ENCODE measurements around the gene NAP1L4. TPM values are rescaled to one million over a fixed set of nuclear protein-coding genes. Genes with fewer than 3 reads are reported as not detected.

Gene NAP1L4, protein sequence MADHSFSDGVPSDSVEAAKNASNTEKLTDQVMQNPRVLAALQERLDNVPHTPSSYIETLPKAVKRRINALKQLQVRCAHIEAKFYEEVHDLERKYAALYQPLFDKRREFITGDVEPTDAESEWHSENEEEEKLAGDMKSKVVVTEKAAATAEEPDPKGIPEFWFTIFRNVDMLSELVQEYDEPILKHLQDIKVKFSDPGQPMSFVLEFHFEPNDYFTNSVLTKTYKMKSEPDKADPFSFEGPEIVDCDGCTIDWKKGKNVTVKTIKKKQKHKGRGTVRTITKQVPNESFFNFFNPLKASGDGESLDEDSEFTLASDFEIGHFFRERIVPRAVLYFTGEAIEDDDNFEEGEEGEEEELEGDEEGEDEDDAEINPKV
- total RNA-seq (100 to 1,000 TPM; 147 to 188 (median 159) TPM), polyA plus RNA-seq (132 TPM)
- long read RNA-seq, donor 1, transcript NAP1L4-222 (15 exons, 2,479 nt): major isoform, 238 of 481 reads
- long read RNA-seq, donor 1, transcript NAP1L4-201 (16 exons, 2,511 nt): minor isoform, 94 of 481 reads
- long read RNA-seq, donor 1, partial matches to known transcripts: 21 of 481 reads
- long read RNA-seq, donor 1, other reads (novel, unspliced or antisense): 127 of 481 reads
- long read RNA-seq, donor 2, transcript NAP1L4-201 (16 exons, 2,511 nt): minor isoform, 32 of 211 reads
- long read RNA-seq, donor 2, transcript NAP1L4-222 (15 exons, 2,479 nt): major isoform, 85 of 211 reads
- long read RNA-seq, donor 2, partial matches to known transcripts: 8 of 211 reads
- long read RNA-seq, donor 2, other reads (novel, unspliced or antisense): 85 of 211 reads
- long read RNA-seq, donor 3, transcript NAP1L4-222 (15 exons, 2,479 nt): major isoform, 588 of 1,085 reads
- long read RNA-seq, donor 3, transcript NAP1L4-201 (16 exons, 2,511 nt): minor isoform, 187 of 1,085 reads
- long read RNA-seq, donor 3, partial matches to known transcripts: 62 of 1,085 reads
- long read RNA-seq, donor 3, other reads (novel, unspliced or antisense): 246 of 1,085 reads
- long read RNA-seq, donor 4, transcript NAP1L4-222 (15 exons, 2,479 nt): major isoform, 95 of 220 reads
- long read RNA-seq, donor 4, transcript NAP1L4-201 (16 exons, 2,511 nt): minor isoform, 31 of 220 reads
- long read RNA-seq, donor 4, partial matches to known transcripts: 13 of 220 reads
- long read RNA-seq, donor 4, other reads (novel, unspliced or antisense): 80 of 220 reads

GRCh38 chr11:2992234-2992996, at the start of gene NAP1L4:
NAP1L4 (minus strand) TSS chr11:2992329; CDS start chr11:2979220, 13,109 bp downstream.
- under 1% methylated on average over 77 of the region's 77 CpGs for WGBS
- H3K4me1 ChIP-seq (ENCODE audit: control insufficient read depth, insufficient read depth, low read length): peaks cover 3% of the 10 kb centered on the region
- ATAC-seq (peak; percentile 96 to 97), DNase-seq (peak; percentile 98 to 99 (median 99))
- no peaks in the 10 kb centered on the region for H3K9me3 ChIP-seq (ENCODE audit: control insufficient read depth, low read length)
- H3K27me3 ChIP-seq (ENCODE audit: control insufficient read depth, insufficient read depth): no peaks in the 10 kb centered on the region
- intact Hi-C loops (cut with DNase I): no loop called here
- H3K4me3 ChIP-seq (ENCODE audit: low read length): peak within 1 kb of the TSS; percentile 87
- H3K27ac ChIP-seq (ENCODE audit: low read length): peak within 1 kb of the TSS; percentile 88

- no peaks in the 10 kb centered on the region for H3K27me3 ChIP-seq (ENCODE audit: control insufficient read depth, insufficient read depth)
- no peak for ATAC-seq
- intact Hi-C loops (cut with DNase I): no loop called here
- H3K27ac ChIP-seq (ENCODE audit: low read length): no peak overlapping the region
- DNase-seq: no peak
- H3K4me3 ChIP-seq (ENCODE audit: low read length): no peak overlapping the region
- no peaks in the 10 kb centered on the region for H3K9me3 ChIP-seq (ENCODE audit: control insufficient read depth, low read length)
- H3K4me1 ChIP-seq (ENCODE audit: control insufficient read depth, insufficient read depth, low read length): peaks cover 7% of the 10 kb centered on the region
- WGBS: 88% methylated on average over 9 of the region's 9 CpGs
These were observed 48.8 kb upstream of the NAP1L4 start for GRCh38 chr11:3040881-3041280.

GRCh38 chr11:3037945-3038271, 45.8 kb upstream of the NAP1L4 start:
- DNase-seq (peak in 1 of 3 donors; percentile 52), ATAC-seq (no peak)
- Histone ChIP-seq H3K27me3 (ENCODE audit: control insufficient read depth, insufficient read depth) (no peaks in the 10 kb centered on the region), H3K27ac (ENCODE audit: low read length) (no peak overlapping the region), H3K9me3 (ENCODE audit: control insufficient read depth, low read length) (no peaks in the 10 kb centered on the region), H3K4me3 (ENCODE audit: low read length) (no peak overlapping the region), H3K4me1 (ENCODE audit: control insufficient read depth, insufficient read depth, low read length) (peaks cover under 1% of the 10 kb centered on the region)
- WGBS: 89% methylated on average over 12 of the region's 12 CpGs
- intact Hi-C loops (cut with DNase I): loop anchor here (2.0 to 10.0 kb wide), 4 partner anchors 53 to 179 kb away; partner anchors contain the start of gene MRGPRG (in 3 of the 4)

DNA sequence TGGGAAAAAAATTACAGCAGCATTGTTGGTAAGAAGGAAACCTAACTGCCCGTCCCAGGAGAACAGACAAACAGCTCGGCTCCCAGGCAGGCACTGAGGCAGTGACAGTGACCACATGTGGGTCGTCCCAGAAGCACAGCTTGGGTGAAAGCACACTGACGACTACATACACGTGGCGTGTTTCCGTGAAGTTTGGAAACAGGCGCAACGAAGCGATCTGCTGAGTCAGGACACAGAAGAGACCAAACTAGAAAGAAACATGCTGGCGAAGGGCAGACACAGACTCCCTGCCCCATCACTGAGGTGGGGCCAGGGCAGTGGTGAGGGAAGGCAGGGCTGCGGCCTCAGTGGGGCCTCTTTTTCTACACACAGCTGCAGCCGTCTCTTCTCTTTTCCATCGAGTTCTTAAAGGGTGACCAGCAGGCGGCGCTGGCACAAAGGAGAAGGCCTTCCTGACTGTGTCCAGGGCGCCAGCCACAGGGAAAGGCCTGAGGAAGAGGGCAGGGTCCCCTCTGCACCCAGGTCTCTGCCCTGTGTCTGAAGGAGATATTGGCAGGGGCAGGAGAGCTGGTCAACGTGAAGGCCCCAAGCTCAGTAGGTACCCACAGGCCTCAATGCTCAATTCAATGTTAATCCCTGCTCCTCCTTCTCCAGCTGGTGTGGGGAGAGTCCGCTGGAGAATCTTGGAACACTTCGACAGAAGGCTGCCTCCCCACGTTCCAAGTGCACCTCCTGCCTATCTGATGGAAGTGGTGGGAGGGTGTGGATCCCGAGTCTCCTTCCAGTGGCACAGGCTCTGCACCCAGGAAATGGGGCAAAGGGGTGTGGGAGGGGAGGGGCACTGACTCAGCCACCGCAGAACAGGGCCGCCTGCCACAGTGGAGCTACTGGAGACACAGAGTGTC, 45.2 kb upstream of the NAP1L4 start:
- no peak overlapping the region for H3K27ac ChIP-seq (ENCODE audit: low read length)

GRCh38 chr11:3036419-3036818, 44.3 kb upstream of the NAP1L4 start:
- peak in 2 of 3 donors; percentile 0 to 12 for DNase-seq
- 64% methylated on average over 5 of the region's 5 CpGs for WGBS
- intact Hi-C loops (cut with DNase I): loop anchor here (2.0 to 10.0 kb wide), 4 partner anchors 54 to 181 kb away; partner anchors contain the start of gene MRGPRG (in 3 of the 4)
- no peaks in the 10 kb centered on the region for H3K9me3 ChIP-seq (ENCODE audit: control insufficient read depth, low read length)
- no peaks in the 10 kb centered on the region for H3K27me3 ChIP-seq (ENCODE audit: control insufficient read depth, insufficient read depth)
- no peak overlapping the region for H3K27ac ChIP-seq (ENCODE audit: low read length)
- H3K4me3 ChIP-seq (ENCODE audit: low read length): no peak overlapping the region
- no peaks in the 10 kb centered on the region for H3K4me1 ChIP-seq (ENCODE audit: control insufficient read depth, insufficient read depth, low read length)
- no peak for ATAC-seq

More for the DNA sequence above, 45.2 kb upstream of the NAP1L4 start:
- Histone ChIP-seq H3K27me3 (ENCODE audit: control insufficient read depth, insufficient read depth) (no peaks in the 10 kb centered on the region), H3K9me3 (ENCODE audit: control insufficient read depth, low read length) (no peaks in the 10 kb centered on the region), H3K4me3 (ENCODE audit: low read length) (no peak overlapping the region), H3K4me1 (ENCODE audit: control insufficient read depth, insufficient read depth, low read length) (no peaks in the 10 kb centered on the region)
- intact Hi-C loops (cut with DNase I): loop anchor here (2.0 to 10.0 kb wide), 4 partner anchors 54 to 180 kb away; partner anchors contain the start of gene MRGPRG (in 3 of the 4)
- peak; percentile 79 to 85 for ATAC-seq
- WGBS: 54% methylated on average over 24 of the region's 24 CpGs
- peak; percentile 83 to 95 (median 92) for DNase-seq

DNA sequence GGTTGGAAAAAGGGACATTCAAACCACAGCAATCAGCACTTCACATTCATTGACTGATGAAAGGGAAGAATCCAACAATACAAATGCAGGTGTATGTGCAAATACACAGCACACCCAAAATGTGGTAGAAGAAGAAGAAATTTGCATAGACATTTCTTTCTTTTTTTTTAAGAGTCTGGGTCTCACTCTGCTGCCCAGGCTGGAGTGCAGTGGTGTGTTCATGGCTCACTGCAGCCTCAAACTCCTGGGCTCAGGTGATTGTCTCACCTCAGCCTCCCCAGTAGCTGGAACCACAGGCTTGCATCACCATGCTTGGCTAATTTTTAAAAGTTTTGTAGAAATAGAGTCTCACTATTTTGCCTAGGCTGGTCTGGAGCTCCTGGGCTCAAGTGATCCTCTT, 43.2 kb upstream of the NAP1L4 start:
- peak in 1 of 3 donors; percentile 6 for DNase-seq
- intact Hi-C loops (cut with DNase I): loop anchor here (5.0 to 10.0 kb wide), 3 partner anchors 57 to 182 kb away; partner anchors contain the start of gene MRGPRG (in 3 of the 4)

GRCh38 chr11:3030289-3031070, 38.4 kb upstream of the NAP1L4 start:
- H3K27ac ChIP-seq (ENCODE audit: low read length): no peak overlapping the region
- intact Hi-C loops (cut with DNase I): loop anchor here in 1 of 4 donors (10.0 kb wide), 1 partner anchor 184 kb away; the partner anchor contains the start of gene MRGPRG
- H3K27me3 ChIP-seq (ENCODE audit: control insufficient read depth, insufficient read depth): no peaks in the 10 kb centered on the region
- no peaks in the 10 kb centered on the region for H3K4me1 ChIP-seq (ENCODE audit: control insufficient read depth, insufficient read depth, low read length)
- WGBS: 65% methylated on average over 18 of the region's 18 CpGs
- H3K4me3 ChIP-seq (ENCODE audit: low read length): no peak overlapping the region
- DNase-seq (peak in 1 of 3 donors; percentile 29), ATAC-seq (peak in 1 of 2 donors; percentile 16)
- H3K9me3 ChIP-seq (ENCODE audit: control insufficient read depth, low read length): no peaks in the 10 kb centered on the region

More for the DNA sequence above, 43.2 kb upstream of the NAP1L4 start:
- H3K27ac ChIP-seq (ENCODE audit: low read length): no peak overlapping the region
- H3K27me3 ChIP-seq (ENCODE audit: control insufficient read depth, insufficient read depth): no peaks in the 10 kb centered on the region
- no peak overlapping the region for H3K4me3 ChIP-seq (ENCODE audit: low read length)
- no peaks in the 10 kb centered on the region for H3K4me1 ChIP-seq (ENCODE audit: control insufficient read depth, insufficient read depth, low read length)
- no peaks in the 10 kb centered on the region for H3K9me3 ChIP-seq (ENCODE audit: control insufficient read depth, low read length)
- ATAC-seq: no peak

- Histone ChIP-seq H3K27ac (ENCODE audit: low read length) (no peak overlapping the region), H3K4me3 (ENCODE audit: low read length) (no peak overlapping the region), H3K4me1 (ENCODE audit: control insufficient read depth, insufficient read depth, low read length) (no peaks in the 10 kb centered on the region), H3K9me3 (ENCODE audit: control insufficient read depth, low read length) (no peaks in the 10 kb centered on the region), H3K27me3 (ENCODE audit: control insufficient read depth, insufficient read depth) (no peaks in the 10 kb centered on the region)
- DNase-seq: no peak
- WGBS: 92% methylated on average over 9 of the region's 9 CpGs
- intact Hi-C loops (cut with DNase I): no loop called here
- peak in 1 of 2 donors; percentile 52 for ATAC-seq
These were observed 36.7 kb upstream of the NAP1L4 start for GRCh38 chr11:3028813-3029212.

GRCh38 chr11:3026803-3027202, 34.7 kb upstream of the NAP1L4 start:
- Histone ChIP-seq H3K4me1 (ENCODE audit: control insufficient read depth, insufficient read depth, low read length) (no peaks in the 10 kb centered on the region), H3K27me3 (ENCODE audit: control insufficient read depth, insufficient read depth) (no peaks in the 10 kb centered on the region), H3K4me3 (ENCODE audit: low read length) (no peak overlapping the region), H3K27ac (ENCODE audit: low read length) (no peak overlapping the region), H3K9me3 (ENCODE audit: control insufficient read depth, low read length) (no peaks in the 10 kb centered on the region)
- ATAC-seq (no peak), DNase-seq (peak in 2 of 3 donors; percentile 6 to 39)
- 92% methylated on average over 8 of the region's 8 CpGs for WGBS
- intact Hi-C loops (cut with DNase I): no loop called here

Measured in right cardiac atrium (tissue), 5 donors.